ENCODE data around the gene TMEM236.

DNA sequence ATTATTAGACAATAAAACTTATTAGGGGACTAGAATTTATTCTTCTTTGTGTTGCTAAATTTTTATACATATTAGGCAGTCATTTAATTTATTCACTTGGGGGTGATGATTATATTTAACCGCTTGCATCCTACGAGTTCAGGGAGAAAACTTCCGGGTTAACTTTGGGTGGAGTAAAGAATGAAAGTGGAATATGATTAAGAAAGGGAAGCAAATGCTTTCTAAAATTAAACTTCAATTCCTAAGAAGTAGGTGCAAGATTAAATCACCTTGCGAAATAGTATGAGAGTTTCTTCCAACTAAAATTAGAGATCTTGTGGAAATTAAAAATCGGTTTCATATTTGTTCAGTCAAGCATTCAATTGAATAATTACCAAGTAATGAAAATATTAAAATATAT lies 90.6 kb downstream of the TMEM236 start:
- TF ChIP-seq, protein P1, sequence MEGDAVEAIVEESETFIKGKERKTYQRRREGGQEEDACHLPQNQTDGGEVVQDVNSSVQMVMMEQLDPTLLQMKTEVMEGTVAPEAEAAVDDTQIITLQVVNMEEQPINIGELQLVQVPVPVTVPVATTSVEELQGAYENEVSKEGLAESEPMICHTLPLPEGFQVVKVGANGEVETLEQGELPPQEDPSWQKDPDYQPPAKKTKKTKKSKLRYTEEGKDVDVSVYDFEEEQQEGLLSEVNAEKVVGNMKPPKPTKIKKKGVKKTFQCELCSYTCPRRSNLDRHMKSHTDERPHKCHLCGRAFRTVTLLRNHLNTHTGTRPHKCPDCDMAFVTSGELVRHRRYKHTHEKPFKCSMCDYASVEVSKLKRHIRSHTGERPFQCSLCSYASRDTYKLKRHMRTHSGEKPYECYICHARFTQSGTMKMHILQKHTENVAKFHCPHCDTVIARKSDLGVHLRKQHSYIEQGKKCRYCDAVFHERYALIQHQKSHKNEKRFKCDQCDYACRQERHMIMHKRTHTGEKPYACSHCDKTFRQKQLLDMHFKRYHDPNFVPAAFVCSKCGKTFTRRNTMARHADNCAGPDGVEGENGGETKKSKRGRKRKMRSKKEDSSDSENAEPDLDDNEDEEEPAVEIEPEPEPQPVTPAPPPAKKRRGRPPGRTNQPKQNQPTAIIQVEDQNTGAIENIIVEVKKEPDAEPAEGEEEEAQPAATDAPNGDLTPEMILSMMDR (IDR thresholded peaks at IDR 0.05; ENCODE audit: low read depth, low read length) = no peak
- no peak for TF ChIP-seq POLR2A (IDR thresholded peaks at IDR 0.05; ENCODE audit: extremely low read depth, insufficient read length)

Data from NB4 (cell line).